Astrocyte (in vitro differentiated cells and primary cell): ENCODE data around the gene MLPH.

Experiments
- CTCF ChIP-seq: IDR thresholded peaks from 2 replicates; pipeline ENCODE4 v1.5.1; 2011; ENCODE audit warnings: low read depth, mild to moderate bottlenecking, inconsistent platforms, low read length, moderate library complexity; ENCODE audit not compliant: insufficient read depth
- EZH2 ChIP-seq: IDR thresholded peaks from 2 replicates; pipeline ENCODE4 v1.6.1; 2012; ENCODE audit warnings: mild to moderate bottlenecking, low read length, inconsistent platforms; ENCODE audit not compliant: insufficient read depth

- TF ChIP-seq CTCF (no peak), EZH2 (no peak)
Measured at GRCh38 chr2:237569041-237569440, 82.0 kb downstream of the MLPH start.
